Bronchial epithelial cell (primary cell): ENCODE results near the gene REEP6. TPM values are rescaled to one million over a fixed set of nuclear protein-coding genes. Genes with fewer than 3 reads are reported as not detected.
A peak's percentile ranks its signal among the peaks of the same experiment; 100 is the strongest.

Experiments
- DNase-seq: peaks from one replicate; pipeline ENCODE4 v3.0.0-alpha.2; 2010; ENCODE audit warnings: low read depth
- FAIRE-seq: peaks from 2 replicates; lab custom pipeline; 2011; peaks lifted over from hg19 to GRCh38; lab: Jason Lieb, UNC
- H3K27me3 ChIP-seq: 2 replicates; pipeline ENCODE4 v1.5.1; 2011; ENCODE audit warnings: low read length; ENCODE audit not compliant: control insufficient read depth, insufficient read depth
- H3K36me3 ChIP-seq: 2 replicates; pipeline ENCODE4 v1.5.1; 2011; ENCODE audit warnings: low read length; ENCODE audit not compliant: control insufficient read depth, insufficient read depth
- H3K4me3 ChIP-seq: 2 replicates; pipeline ENCODE4 v1.5.1; 2011; ENCODE audit warnings: mild to moderate bottlenecking, low read depth, low read length, control low read depth
- CTCF ChIP-seq: IDR thresholded peaks from 2 replicates; pipeline ENCODE4 v1.5.1; 2011; ENCODE audit warnings: mild to moderate bottlenecking, moderate library complexity, low read length, control low read depth, inconsistent platforms; ENCODE audit not compliant: insufficient read depth, severe bottlenecking
- total RNA-seq: library from RNA; depleted of rRNA; stranded (reverse); fragments of >200 nt; gene quantifications from 2 replicates; pipeline ENCODE4 v1.2.1, GENCODE V29; 2014

REEP6 gene
- total RNA-seq, 1 donor from 2014 or later: 2.1 TPM

GRCh38 chr19:1467490-1468273, 23.3 kb upstream of the REEP6 start:
- Histone ChIP-seq H3K4me3 (peak overlapping the region; percentile 30), H3K27me3 (peaks cover 10% of the 10 kb centered on the region), H3K36me3 (no peaks in the 10 kb centered on the region)
- no peak for DNase-seq
- no peak for TF ChIP-seq CTCF
- no peak for FAIRE-seq

GRCh38 chr19:1468274-1468820, 22.6 kb upstream of the REEP6 start:
- no peak for DNase-seq
- no peak for FAIRE-seq
- TF ChIP-seq CTCF: no peak
- H3K4me3 ChIP-seq: peak overlapping the region; percentile 30
- H3K36me3 ChIP-seq: no peaks in the 10 kb centered on the region
- H3K27me3 ChIP-seq: peaks cover 10% of the 10 kb centered on the region

- TF ChIP-seq CTCF: no peak
- Histone ChIP-seq H3K36me3 (no peaks in the 10 kb centered on the region), H3K4me3 (peak overlapping the region; percentile 30), H3K27me3 (peaks cover 10% of the 10 kb centered on the region)
- peak; percentile 27 for DNase-seq
- FAIRE-seq: no peak
These were observed 22.1 kb upstream of the REEP6 start for GRCh38 chr19:1468821-1469254.

- no peak for DNase-seq
- no peak for TF ChIP-seq CTCF
- Histone ChIP-seq H3K36me3 (no peaks in the 10 kb centered on the region), H3K4me3 (peak overlapping the region; percentile 41), H3K27me3 (peaks cover 10% of the 10 kb centered on the region)
- no peak for FAIRE-seq
These were observed 21.5 kb upstream of the REEP6 start for GRCh38 chr19:1469255-1470054.

- Histone ChIP-seq H3K4me3 (peak overlapping the region; percentile 41), H3K27me3 (peaks cover 10% of the 10 kb centered on the region), H3K36me3 (no peaks in the 10 kb centered on the region)
- no peak for TF ChIP-seq CTCF
- DNase-seq (no peak), FAIRE-seq (no peak)
These were observed 21.0 kb upstream of the REEP6 start for GRCh38 chr19:1470055-1470304.
